GM21381 (cell line): ENCODE results near the gene PPARA.
"Not testable (repeated sequence)": the region's sequence is repeated elsewhere in the genome, so short reads cannot be mapped to it uniquely, and the experiment has no call there.

ENCODE experiments used
- ATAC-seq: cut with Tn5 transposase; IDR thresholded peaks from one replicate; pipeline ENCODE4 v1.9.1; 2021; ENCODE audit warnings: mild to moderate bottlenecking, moderate library complexity; ENCODE audit not compliant: unreplicated experiment

The PPARA gene

GRCh38 chr22:46165977-46166376 is 15.7 kb downstream of the PPARA start:
- ATAC-seq: no peak

- ATAC-seq: no peak
Observed at GRCh38 chr22:46169628-46170027, 19.3 kb downstream of the PPARA start.

GRCh38 chr22:46171940-46172339 is 21.6 kb downstream of the PPARA start:
- no peak for ATAC-seq

- ATAC-seq: no peak
Observed at GRCh38 chr22:46172522-46173110, 22.3 kb downstream of the PPARA start.

GRCh38 chr22:46173152-46173551 is 22.8 kb downstream of the PPARA start:
- ATAC-seq: no peak

GRCh38 chr22:46175631-46176030 is 25.3 kb downstream of the PPARA start:
- ATAC-seq: no peak

DNA sequence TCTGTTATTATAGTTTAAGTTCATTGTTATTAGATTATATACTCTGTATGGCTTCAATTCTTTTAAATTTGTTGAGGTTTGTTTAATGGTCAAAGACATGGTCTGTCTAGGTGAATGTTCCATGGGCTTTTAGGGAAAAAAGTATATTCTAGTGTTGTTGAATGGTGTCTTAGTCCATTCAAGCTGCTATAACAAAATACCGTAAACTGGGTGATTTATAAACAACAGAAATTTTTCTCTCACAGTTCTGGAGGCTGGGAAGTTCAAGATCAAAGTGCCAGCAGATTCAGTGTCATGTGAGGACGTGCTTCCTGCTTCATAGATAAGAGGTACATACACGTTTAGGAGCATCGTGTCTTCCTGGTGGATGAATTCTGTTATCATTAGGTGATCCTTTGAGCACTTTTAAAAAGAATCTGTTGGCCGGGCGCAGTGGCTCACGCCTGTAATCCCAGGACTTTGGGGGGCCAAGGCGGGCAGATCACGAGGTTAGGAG is 26.2 kb downstream of the PPARA start:
- ATAC-seq: no peak

DNA sequence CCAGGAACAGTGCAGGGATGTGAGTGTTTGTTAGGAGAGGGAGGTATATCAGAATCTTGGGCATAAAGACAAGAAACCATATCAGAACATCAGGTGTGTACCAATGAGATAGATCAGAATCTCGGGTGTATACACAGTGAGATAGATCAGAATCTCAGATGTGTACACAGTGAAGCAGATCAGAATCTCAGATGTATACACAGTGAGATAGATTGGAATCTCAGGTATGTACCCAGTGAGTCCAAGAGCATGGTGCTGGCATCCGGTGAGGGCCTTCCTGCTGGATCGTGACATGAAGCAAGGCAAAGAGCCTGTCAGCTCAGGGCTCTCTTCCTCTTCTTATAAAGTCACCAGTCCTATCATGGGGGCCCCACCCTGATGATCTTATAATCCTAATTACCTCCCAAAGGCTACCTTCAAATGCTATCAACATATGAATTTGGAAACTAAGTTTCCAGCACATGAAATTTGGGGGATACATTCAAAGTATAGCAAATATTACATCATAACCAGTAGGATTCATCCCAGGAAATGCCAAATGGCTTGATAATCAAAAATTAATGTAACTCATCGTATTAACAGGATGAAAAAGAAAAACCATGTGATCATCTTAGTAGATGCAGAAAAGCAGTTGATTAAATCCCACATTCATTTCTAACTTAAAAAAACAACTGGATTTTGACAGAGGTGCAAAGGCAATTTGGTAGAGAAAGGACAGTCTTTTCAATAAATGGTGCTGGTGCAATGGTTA is 28.6 kb downstream of the PPARA start:
- ATAC-seq: no peak

GRCh38 chr22:46179748-46180147 is 29.4 kb downstream of the PPARA start:
- no peak for ATAC-seq

DNA sequence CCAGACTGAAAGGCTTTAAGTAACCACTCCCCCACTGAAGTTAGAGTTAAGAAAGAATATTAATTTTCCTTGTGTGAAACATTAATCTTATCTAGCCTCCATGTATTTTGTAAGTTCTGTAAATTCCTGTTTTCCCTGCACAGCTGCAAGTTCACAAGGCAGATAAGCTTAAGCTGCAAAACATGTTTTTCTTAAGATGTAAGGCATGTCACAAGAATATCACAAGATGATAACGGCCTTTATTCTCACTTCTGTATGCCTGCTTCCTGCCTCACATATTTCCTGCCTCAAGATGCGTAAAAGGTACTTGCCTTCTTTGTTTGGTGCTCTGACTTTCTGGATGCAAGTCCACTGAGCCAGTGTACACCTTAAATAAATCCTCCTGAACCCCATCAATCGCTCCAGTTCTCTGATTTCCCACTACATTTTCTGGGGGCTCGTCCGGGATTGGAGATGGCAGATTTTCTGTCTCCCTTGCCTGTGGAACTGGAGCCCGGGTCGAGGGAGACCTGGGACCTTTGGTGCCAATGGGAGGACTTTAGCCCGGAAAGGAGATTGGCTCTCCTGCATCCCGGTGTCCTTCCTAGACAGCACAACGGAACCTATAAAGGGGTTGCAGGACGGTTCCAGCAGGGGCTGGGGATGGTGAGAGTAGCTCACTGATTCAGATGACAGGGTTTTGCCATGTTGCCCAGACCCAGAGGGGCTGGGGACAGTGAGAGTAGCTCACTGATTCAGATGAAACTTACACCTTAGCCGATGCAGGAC is 30.2 kb downstream of the PPARA start:
- no peak for ATAC-seq

- no peak for ATAC-seq
Observed at GRCh38 chr22:46183733-46184132, 33.4 kb downstream of the PPARA start.

DNA sequence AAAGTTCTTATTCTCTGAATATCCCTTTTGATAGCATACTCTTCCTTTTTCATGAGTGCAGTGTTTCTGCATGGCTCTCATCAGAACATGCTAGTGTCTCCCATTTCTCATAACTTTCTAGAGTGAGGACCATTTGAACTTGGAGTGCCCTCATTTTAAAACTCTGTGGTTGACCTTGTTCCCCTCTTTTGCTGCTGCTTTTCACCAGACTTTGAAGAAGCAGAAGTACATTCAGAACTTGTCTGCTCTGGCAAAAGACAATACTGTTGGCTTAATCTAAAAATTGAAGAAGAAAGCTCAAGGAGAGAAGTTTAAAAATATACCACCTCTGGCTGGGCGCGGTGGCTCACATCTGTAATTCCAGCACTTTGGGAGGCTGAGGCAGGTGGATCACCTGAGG is 35.0 kb downstream of the PPARA start:
- ATAC-seq: no peak

DNA sequence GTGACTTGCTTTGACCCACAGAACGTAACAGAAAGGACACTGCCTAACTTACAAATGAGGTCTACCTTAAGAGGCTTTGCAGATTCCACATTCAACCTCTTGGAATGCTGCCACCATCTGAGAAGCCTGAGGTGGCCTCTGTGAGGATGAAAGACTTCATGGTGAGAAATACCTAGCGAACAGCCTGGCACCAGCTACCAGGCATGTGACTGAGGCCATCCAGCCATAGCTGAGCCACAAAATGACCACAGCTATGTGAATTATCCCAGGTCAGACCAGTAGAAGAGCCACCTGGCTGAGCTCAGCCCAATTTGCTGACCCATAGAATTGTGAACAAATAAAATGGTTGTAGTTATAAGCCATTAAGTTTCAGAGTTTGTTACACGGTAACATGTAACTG is 37.5 kb downstream of the PPARA start:
- ATAC-seq: no peak

DNA sequence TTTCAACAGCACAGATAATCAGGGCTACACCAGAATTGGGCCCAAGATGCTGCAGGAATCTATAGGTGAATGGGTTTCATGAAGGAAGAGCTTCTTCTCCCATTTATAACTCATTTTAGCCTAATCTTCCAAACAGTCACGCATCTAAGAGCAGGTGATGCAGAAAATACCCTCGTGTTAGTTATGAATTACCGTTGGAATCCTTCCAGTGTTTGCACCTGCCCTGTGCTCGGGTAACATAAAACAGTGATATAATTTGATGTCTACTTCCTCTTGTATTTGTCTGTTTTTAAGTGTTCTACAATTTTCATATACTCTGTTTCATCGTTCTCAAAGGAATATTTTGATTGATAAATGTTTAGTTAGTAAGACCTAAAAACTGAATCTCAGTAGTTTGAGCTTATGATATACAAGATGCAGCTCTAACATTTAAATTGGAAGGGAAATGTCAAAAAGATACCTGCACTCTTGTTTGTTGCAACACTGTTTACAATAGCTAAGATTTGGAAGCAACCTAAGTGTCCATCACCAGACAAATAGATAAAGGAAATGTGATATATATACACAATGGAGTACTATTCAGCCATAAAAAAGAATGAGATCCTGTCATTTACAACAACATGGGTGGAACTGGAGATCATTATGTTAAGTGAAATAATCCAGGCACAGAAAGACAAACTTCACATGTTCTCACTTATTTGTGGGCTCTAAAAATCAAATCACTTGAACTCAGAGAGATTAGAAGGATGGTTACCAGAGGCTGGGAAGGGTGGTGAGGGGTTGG is 42.1 kb downstream of the PPARA start:
- no peak for ATAC-seq

GRCh38 chr22:46193898-46194310 is 43.6 kb downstream of the PPARA start:
- ATAC-seq: no peak

GRCh38 chr22:46195487-46196165 is 45.3 kb downstream of the PPARA start:
- ATAC-seq: no peak

DNA sequence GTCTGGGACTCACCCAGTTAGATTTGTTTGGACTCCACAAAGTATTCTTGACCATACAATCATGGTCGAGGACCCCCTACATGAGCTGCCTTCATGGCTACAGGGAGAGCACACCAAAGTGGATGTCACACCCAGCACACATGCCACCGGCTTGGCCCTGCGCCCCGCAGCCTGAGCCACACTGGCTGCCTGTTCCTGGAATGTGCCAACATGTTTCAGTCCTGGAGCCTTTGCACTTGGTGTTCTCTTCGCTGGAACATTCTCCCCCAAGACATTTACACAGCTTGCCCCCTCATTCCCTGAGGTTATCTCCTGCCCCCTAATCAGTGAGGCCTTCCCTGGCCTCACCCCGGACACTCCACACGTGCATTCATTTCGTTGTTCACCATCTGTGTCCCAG is 46.0 kb downstream of the PPARA start:
- ATAC-seq: no peak

DNA sequence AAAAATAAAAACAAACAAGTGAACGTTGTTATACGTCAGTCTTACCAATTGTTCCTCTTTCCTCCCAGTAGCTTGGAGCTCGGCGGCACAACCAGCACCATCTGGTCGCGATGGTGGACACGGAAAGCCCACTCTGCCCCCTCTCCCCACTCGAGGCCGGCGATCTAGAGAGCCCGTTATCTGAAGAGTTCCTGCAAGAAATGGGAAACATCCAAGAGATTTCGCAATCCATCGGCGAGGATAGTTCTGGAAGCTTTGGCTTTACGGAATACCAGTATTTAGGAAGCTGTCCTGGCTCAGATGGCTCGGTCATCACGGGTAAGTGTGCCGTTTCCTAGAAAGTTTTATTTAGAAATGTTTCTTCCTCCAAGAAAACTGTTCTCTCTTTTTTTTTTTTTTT is 47.9 kb downstream of the PPARA start:
- ATAC-seq: no peak

DNA sequence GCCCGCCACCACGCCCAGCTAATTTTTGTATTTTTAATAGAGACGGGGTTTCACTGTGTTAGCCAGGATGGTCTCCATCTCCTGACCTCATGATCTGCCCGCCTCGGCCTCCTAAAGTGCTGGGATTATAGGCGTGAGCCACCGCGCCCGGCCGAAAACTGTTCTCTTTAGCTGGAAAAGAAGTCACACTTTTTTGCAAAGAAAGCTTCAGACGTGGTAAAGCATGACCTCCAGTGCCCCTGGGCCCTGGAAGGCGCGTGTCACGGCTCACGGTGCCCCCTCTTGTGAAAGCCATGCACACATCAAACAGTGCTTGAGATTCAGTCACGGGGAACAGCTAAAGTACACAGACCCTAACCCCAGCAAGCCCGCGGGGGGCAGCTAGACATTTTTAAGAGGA is 48.5 kb downstream of the PPARA start:
- not testable (repeated sequence) for ATAC-seq

DNA sequence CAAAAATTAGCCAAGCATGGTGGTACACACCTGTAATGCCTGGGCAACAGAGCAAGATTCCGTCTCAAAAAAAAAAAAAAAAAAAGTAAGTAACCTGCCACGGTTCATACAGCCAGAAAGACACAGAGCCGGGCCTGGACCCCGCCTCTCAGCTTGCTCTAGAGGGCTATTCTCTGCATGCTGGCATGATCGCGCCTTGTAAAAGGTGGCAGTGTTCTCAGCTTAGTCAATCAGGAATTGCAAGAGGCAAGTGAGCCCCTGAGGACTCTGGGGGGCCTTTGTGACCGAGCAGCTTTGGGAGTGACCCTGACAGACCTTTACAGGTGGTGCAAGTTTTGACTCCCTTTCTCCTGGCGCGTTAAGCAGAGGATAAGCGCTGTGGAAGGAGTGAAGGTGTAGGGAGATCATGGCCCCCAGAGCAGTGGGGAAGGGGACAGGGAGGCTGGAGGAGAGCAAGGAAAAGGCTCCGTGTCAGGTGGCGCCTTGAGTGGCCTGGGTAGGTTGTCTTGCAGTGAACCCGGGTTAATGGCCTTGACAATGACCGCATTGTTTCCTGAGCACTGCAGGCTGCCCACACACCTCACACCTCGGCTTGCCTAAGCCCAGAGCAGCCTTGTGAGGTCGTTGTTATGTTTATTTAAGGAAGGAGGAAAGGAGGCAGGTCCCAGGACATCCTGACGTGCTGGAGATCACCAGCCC is 50.9 kb downstream of the PPARA start:
- no peak for ATAC-seq
